PC-9 (cell line): ENCODE data around the gene PGS1.

Experiments used
- CTCF ChIP-seq: fragments of 200-600 bp; sonication (generic); conservative IDR thresholded peaks from 2 replicates; pipeline ENCODE4 v1.6.1; 2017; ENCODE audit warnings: mixed run types, antibody characterized with exemption, mild to moderate bottlenecking, moderate library complexity
- EZH2 ChIP-seq: fragments of 200-600 bp; sonication (generic); IDR thresholded peaks from 2 replicates; pipeline ENCODE4 v1.8.0; 2017; ENCODE audit warnings: antibody characterized with exemption, low read depth

GRCh38 chr17:78437508-78438169, 59.2 kb downstream of the PGS1 start:
- TF ChIP-seq CTCF (no peak), EZH2 (no peak)
